Heart left ventricle (tissue), 16 donors: Measurements from ENCODE around the gene KIF26B. TPM values are rescaled to one million over a fixed set of nuclear protein-coding genes. Genes with fewer than 3 reads are reported as not detected.
A peak's percentile ranks its signal among the peaks of the same experiment; 100 is the strongest.

Source experiments
- ATAC-seq, 4 donors: fragments of 200-7000 bp; cut with Tn5 transposase; one replicate each; pipeline ENCODE4 v1.9.1; 2020 to 2022; ENCODE audit warnings: moderate library complexity in 4 of 4, mild to moderate bottlenecking in 3 of 4, moderate number of reproducible peaks in 1 of 4
- DNase-seq, 5 donors: peaks; one replicate each; pipeline ENCODE4 v3.0.0-alpha.2; 2020
- H3K27ac ChIP-seq, 12 donors: fragments of 200-600 bp; sonication (generic) in 4 of 12; one replicate each; pipeline versions ENCODE4 v1.5.0 to v1.8.0; 2016 to 2022; ENCODE audit warnings: mild to moderate bottlenecking in 2 of 12
- H3K27me3 ChIP-seq, 9 donors: fragments of 200-600 bp; sonication (generic) in 2 of 9; one replicate each; pipeline versions ENCODE4 v1.5.1 to v1.8.0; 2016 to 2022; ENCODE audit warnings: mild to moderate bottlenecking in 3 of 9
- H3K36me3 ChIP-seq, 9 donors: fragments of 200-600 bp; sonication (generic) in 2 of 9; one replicate each; pipeline versions ENCODE4 v1.5.0 to v1.8.0; 2018 to 2022; ENCODE audit warnings: mild to moderate bottlenecking in 2 of 9
- H3K4me1 ChIP-seq, 12 donors: fragments of 200-600 bp; sonication (generic) in 4 of 12; one replicate each; pipeline versions ENCODE4 v1.5.0 to v1.8.0; 2016 to 2022; ENCODE audit warnings: mild to moderate bottlenecking in 3 of 12
- H3K4me3 ChIP-seq, 12 donors: fragments of 200-600 bp; sonication (generic) in 4 of 12; one replicate each; pipeline versions ENCODE4 v1.5.0 to v1.8.0; 2017 to 2022; ENCODE audit warnings: mild to moderate bottlenecking in 9 of 12, moderate library complexity in 4 of 12
- H3K9me3 ChIP-seq, 12 donors: fragments of 200-600 bp; sonication (generic) in 4 of 12; one replicate each; pipeline versions ENCODE4 v1.5.0 to v1.8.0; 2016 to 2022; ENCODE audit warnings: mild to moderate bottlenecking in 1 of 12
- POLR2A ChIP-seq, 2 donors: fragments of 450-650 bp; IDR thresholded peaks; one replicate each; pipeline ENCODE4 v1.6.1; 2017; ENCODE audit warnings: antibody characterized with exemption in 2 of 2, mild to moderate bottlenecking in 2 of 2, moderate library complexity in 2 of 2
- WGBS, 4 donors: extraction: QIAGEN DNeasy Blood & Tissue Kit in 2 of 4; methylation state at CpG; one replicate each; pipeline versions ENCODE4 v1.1.5 to v1.1.7; 2013 to 2018; 5-methylcytosine and 5-hydroxymethylcytosine counted together
- intact Hi-C, 10 donors: fragments of 100-400 bp; cut with DNase I; formaldehyde crosslinking; loops; one replicate each; pipeline versions ENCODE4 v1.11.1 to v1.14.2; 2022
- polyA plus RNA-seq, 2 donors: library from polyadenylated mRNA; stranded (reverse); fragments of 200-250 nt; gene quantifications; one replicate each; pipeline ENCODE4 v1.2.3, GENCODE V29; 2013
- total RNA-seq, 9 donors: library from RNA; depleted of rRNA in 2 of 9; stranded (reverse); fragments of >200 nt in 2 of 9; fragmentation: NEBNext Ultra II Directional in 3 of 9; extraction: Animal tissue kit (Norgen Biotek cat#: 25700) in 3 of 9; gene quantifications; one replicate each; pipeline versions ENCODE4 v1.1.0 to v1.2.4, GENCODE V29; 2016 to 2023
- TF ChIP-seq, protein P1 (sequence below), 12 donors: fragments of 200-600 bp; sonication (generic) in 4 of 12; IDR thresholded peaks; one replicate each; pipeline versions ENCODE4 v1.5.0 to v1.8.0; 2018 to 2022; ENCODE audit warnings: antibody characterized with exemption in 12 of 12, mild to moderate bottlenecking in 5 of 12
- donor health status: ischemic (EF 13 %, LVEDD 7.1; RV severe dilation, severe dysfunction).
- donor health status: healthy with polysubstance abuse.
- donor health status: DM: no; HTN: yes; CAD: no.
- donor health status: DM: no; HTN: no; CAD: no.
- donor health status: ischemic (EF 25% LVEDD 6.9; RV normal size, moderate dysfunction).
- donor health status: ischemic (EF 25% LVEDD 5.7; RV mildly dilated, moderate dysfunction).
- donor health status: healthy.
- donor health status: DM: yes; HTN: yes; CAD: no.
- donor health status: ischemic (EF 35%, LVEDD 5.7; RV mildly dilated, moderate dysfunction).
- donor health status: nonischemic (EF 11% LVEDD 7.7; RV severe dilation, severe dysfunction).
- donor health status: DM: yes; HTN: yes; CAD: no.
- donor health status: PGD.
- donor health status: ischemic (EF 29% LVEDD 5.4; RV normal size, mild dysfunction).
- donor health status: nonischemic (EF 23%, LVEDD 6.1; RV moderate dilation, normal function).

KIF26B gene
- total and polyA plus RNA-seq, 11 donors = 1.2 to 7.0 (median 2.3) TPM

DNA sequence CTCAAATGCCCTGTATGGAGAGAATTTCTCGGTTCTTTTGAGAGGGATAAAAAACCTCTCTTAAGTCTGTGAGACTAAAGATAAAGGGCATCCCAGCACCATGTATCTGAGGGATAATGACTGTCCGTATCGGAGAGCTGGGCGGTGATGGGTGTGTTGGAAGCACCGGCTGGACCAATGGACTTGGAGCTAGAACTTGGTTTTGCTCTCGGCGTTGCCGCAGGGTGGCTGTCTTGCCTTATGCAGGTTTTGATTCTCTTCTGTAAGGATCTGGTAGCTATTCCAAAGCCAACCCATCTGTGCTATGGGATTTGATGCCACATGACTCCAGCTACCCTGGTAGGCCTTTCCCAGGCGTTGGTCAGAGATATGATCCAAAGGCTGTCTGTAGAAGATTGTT is 348.8 kb downstream of the KIF26B start:
- ATAC-seq = no peak
- DNase-seq = no peak
- no peaks in the 10 kb centered on the region for H3K27me3 ChIP-seq
- H3K36me3 ChIP-seq = no peaks in the 10 kb centered on the region
- no peaks in the 10 kb centered on the region for H3K9me3 ChIP-seq
- intact Hi-C loops = no loop called here
- no peak overlapping the region for H3K27ac ChIP-seq
- TF ChIP-seq POLR2A (IDR thresholded peaks at IDR 0.05) = no peak
- TF ChIP-seq, protein P1, sequence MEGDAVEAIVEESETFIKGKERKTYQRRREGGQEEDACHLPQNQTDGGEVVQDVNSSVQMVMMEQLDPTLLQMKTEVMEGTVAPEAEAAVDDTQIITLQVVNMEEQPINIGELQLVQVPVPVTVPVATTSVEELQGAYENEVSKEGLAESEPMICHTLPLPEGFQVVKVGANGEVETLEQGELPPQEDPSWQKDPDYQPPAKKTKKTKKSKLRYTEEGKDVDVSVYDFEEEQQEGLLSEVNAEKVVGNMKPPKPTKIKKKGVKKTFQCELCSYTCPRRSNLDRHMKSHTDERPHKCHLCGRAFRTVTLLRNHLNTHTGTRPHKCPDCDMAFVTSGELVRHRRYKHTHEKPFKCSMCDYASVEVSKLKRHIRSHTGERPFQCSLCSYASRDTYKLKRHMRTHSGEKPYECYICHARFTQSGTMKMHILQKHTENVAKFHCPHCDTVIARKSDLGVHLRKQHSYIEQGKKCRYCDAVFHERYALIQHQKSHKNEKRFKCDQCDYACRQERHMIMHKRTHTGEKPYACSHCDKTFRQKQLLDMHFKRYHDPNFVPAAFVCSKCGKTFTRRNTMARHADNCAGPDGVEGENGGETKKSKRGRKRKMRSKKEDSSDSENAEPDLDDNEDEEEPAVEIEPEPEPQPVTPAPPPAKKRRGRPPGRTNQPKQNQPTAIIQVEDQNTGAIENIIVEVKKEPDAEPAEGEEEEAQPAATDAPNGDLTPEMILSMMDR (IDR thresholded peaks at IDR 0.05) = no peak
- H3K4me1 ChIP-seq = no peaks in the 10 kb centered on the region
- no peak overlapping the region for H3K4me3 ChIP-seq
- 86 to 97% (median 94%) methylated on average over 9 of the region's 9 CpGs for WGBS, 4 donors

DNA sequence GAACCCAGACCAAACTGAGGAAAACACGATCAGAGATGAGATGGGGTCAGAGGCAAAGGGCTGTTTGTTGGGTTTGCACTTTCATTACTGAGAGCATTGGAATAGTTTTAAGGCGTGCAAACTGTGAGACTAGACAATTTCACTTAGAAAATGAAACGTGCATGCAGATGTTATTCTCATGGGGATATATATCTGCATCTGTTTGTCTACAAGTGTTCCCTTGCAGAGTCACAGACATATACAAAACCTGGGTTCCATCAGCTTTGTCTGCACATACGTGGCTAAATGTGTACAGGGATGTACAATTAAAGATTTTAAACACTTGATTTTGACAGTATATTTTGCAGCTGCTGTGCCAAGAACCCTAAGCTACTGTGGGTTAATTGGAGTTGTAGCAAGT is 355.4 kb downstream of the KIF26B start:
- no peak for DNase-seq
- H3K36me3 ChIP-seq = no peaks in the 10 kb centered on the region
- peaks cover 0 to 11% (median 0%) of the 10 kb centered on the region in 12 donors for H3K4me1 ChIP-seq
- peaks cover 0 to 9% (median 0%) of the 10 kb centered on the region in 9 donors for H3K27me3 ChIP-seq
- ATAC-seq = no peak
- TF ChIP-seq POLR2A (IDR thresholded peaks at IDR 0.05) = no peak
- TF ChIP-seq, protein P1 (IDR thresholded peaks at IDR 0.05) = no peak
- 44 to 50% (median 46%) methylated on average over 4 of the region's 4 CpGs for WGBS, 4 donors
- intact Hi-C loops = no loop called here
- no peak overlapping the region for H3K4me3 ChIP-seq
- H3K27ac ChIP-seq = no peak overlapping the region
- H3K9me3 ChIP-seq = no peaks in the 10 kb centered on the region

DNA sequence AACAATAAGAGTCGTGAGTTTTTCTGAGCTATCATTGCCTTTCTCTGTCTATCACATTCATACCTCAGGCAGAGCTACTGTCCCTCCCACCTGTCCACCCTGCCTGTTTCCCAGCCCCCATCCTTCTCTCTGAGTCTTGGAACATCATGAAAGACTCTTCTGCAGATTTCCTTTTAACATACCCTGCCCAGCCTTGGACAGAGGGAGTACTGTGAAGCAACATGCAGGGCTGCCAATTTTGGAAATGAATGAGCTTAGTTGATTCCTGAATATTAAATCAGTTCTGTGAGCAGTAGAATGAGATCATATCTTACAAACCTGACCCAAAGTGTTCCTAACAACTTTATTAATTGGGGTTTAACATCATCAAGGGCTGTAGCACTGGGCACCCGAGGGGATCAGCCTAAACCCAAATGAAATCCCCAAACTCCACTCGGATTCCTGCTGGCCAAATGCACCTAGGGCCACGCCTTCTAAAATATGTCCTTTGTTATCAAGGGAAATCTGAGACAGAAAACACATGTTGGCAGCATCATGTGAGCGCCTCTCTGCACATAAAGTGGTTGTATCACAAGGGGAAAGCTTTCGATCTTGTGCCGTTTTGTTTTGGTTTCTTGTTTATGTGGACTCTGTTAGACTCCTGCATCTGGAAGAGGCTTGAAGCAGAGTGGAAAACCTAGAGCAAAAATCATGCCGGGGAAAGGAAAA is 357.6 kb downstream of the KIF26B start:
- Histone ChIP-seq H3K9me3 (no peaks in the 10 kb centered on the region), H3K27ac (no peak overlapping the region), H3K27me3 (peaks cover 0 to 9% (median 0%) of the 10 kb centered on the region in 9 donors), H3K4me3 (peak overlapping the region in 5 of 12 donors; percentile 16 to 37 (median 25)), H3K4me1 (peaks cover 0 to 11% (median 0%) of the 10 kb centered on the region in 12 donors), H3K36me3 (no peaks in the 10 kb centered on the region)
- DNase-seq (no peak), ATAC-seq (no peak)
- TF ChIP-seq, protein P1 (IDR thresholded peaks at IDR 0.05) = no peak
- TF ChIP-seq POLR2A (IDR thresholded peaks at IDR 0.05) = no peak
- intact Hi-C loops = no loop called here
- WGBS, 4 donors = 46 to 61% (median 55%) methylated on average over 8 of the region's 8 CpGs

DNA sequence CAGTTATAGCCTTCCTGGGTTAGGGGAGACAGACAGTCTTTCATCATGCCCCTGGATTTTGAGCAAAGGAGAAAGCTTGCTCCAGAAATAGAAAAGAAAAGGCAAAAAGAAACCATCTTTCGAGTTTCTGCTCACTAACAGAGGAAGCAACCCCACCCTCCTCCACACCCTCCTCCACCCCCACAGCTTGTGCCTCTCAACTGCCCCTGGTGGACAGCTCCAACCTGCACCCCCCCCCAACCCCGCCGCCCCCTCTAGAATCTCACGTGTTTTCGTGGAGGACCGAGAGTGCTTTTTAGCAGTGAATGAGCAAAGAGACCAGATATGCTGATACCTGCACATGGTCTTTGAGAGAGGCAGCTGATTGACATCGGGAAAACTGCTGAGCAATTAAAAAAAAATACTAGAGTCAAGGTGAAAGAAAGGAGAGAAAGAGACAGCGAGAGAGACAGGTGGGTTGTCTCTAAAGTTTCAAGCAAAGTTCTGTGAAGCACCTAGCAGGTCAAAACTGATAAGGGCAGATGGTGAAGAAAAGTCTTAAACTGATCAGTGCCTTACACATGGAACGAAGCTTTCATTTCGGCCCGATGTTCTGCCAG is 358.3 kb downstream of the KIF26B start:
- TF ChIP-seq, protein P1 (IDR thresholded peaks at IDR 0.05) = no peak
- TF ChIP-seq POLR2A (IDR thresholded peaks at IDR 0.05) = no peak
- ATAC-seq = no peak

More for the DNA sequence above, 358.3 kb downstream of the KIF26B start:
- intact Hi-C loops = no loop called here
- H3K4me1 ChIP-seq = peaks cover 0 to 11% (median 0%) of the 10 kb centered on the region in 12 donors
- no peak overlapping the region for H3K27ac ChIP-seq
- no peaks in the 10 kb centered on the region for H3K9me3 ChIP-seq
- H3K4me3 ChIP-seq = peak overlapping the region in 5 of 12 donors; percentile 16 to 37 (median 25)
- H3K27me3 ChIP-seq = peaks cover 0 to 9% (median 0%) of the 10 kb centered on the region in 9 donors
- no peaks in the 10 kb centered on the region for H3K36me3 ChIP-seq
- DNase-seq = no peak
- 57 to 69% (median 60%) methylated on average over 11 of the region's 11 CpGs for WGBS, 4 donors
